OCI-LY3 (cell line): ENCODE results near the gene ZNF607.
"Not testable (repeated sequence)": the region's sequence is repeated elsewhere in the genome, so short reads cannot be mapped to it uniquely, and the experiment has no call there.

Source experiments
- H2AFZ ChIP-seq: fragments of 200-600, 300-600 bp; shearing (Covaris generic); 2 replicates; pipeline ENCODE4 v1.6.0; 2014; ENCODE audit warnings: antibody characterized with exemption, low read depth, low read length
- H3K27ac ChIP-seq: fragments of 200-600, 300-600 bp; sonication (generic); 2 replicates; pipeline ENCODE4 v1.5.1; 2014; ENCODE audit warnings: mild to moderate bottlenecking, low read length, moderate library complexity, mixed read lengths
- H3K27me3 ChIP-seq: fragments of 200-600, 300-600 bp; sonication (generic); 2 replicates; pipeline ENCODE4 v1.6.1; 2014; ENCODE audit warnings: low read depth, low read length, mixed read lengths
- H3K36me3 ChIP-seq: fragments of 200-600, 300-600 bp; sonication (generic); replicated peaks from 2 replicates; pipeline ENCODE3; 2014; ENCODE audit warnings: low read depth, low read length, mixed read lengths
- H3K4me1 ChIP-seq: fragments of 300-600, 200-600 bp; sonication (generic); 2 replicates; pipeline ENCODE4 v1.6.1; 2014; ENCODE audit warnings: low read length, mixed read lengths
- H3K4me2 ChIP-seq: fragments of 200-600, 300-600 bp; sonication (generic); 2 replicates; pipeline ENCODE4 v1.6.1; 2014; ENCODE audit warnings: low read length, mixed read lengths
- H3K4me3 ChIP-seq: fragments of 300-600, 200-600 bp; sonication (generic); 2 replicates; pipeline ENCODE4 v1.5.1; 2014; ENCODE audit warnings: antibody characterized with exemption, mild to moderate bottlenecking, low read length, moderate library complexity
- H3K79me2 ChIP-seq: fragments of 300-600, 200-600 bp; shearing (Covaris generic); 2 replicates; pipeline ENCODE4 v1.6.1; 2014; ENCODE audit warnings: mild to moderate bottlenecking, low read length, mixed read lengths
- H3K9ac ChIP-seq: fragments of 300-600, 200-600 bp; shearing (Covaris generic); 2 replicates; pipeline ENCODE4 v1.6.0; 2014; ENCODE audit warnings: mild to moderate bottlenecking, low read length, moderate library complexity
- H3K9me3 ChIP-seq: fragments of 200-600, 300-600 bp; shearing (Covaris generic); 2 replicates; pipeline ENCODE4 v1.6.1; 2014; ENCODE audit warnings: low read length, mixed read lengths; ENCODE audit not compliant: insufficient read depth
- H4K20me1 ChIP-seq: fragments of 200-600, 300-600 bp; sonication (generic); 2 replicates; pipeline ENCODE4 v1.6.1; 2016; ENCODE audit warnings: low read length, mixed read lengths; ENCODE audit not compliant: insufficient read depth
- CTCF ChIP-seq: fragments of 200-600, 300-600 bp; sonication (generic); IDR thresholded peaks from 2 replicates; pipeline ENCODE4 v1.5.1; 2014; ENCODE audit warnings: antibody characterized with exemption, low read length, low read depth
- EZH2phosphoT487 ChIP-seq: fragments of 200-600 bp; shearing (Covaris generic); IDR thresholded peaks from 2 replicates; pipeline ENCODE4 v1.6.1; 2018; ENCODE audit warnings: antibody characterized with exemption, mixed run types, low read depth

The ZNF607 gene

GRCh38 chr19:37692956-37693620 is 26.5 kb downstream of the ZNF607 start:
- H4K20me1 ChIP-seq = no peaks in the 10 kb centered on the region
- H3K27ac ChIP-seq = no peak overlapping the region
- no peak for TF ChIP-seq CTCF
- no peak for TF ChIP-seq EZH2phosphoT487
- H2AFZ ChIP-seq = no peak overlapping the region
- peaks cover 27% of the 10 kb centered on the region for H3K36me3 ChIP-seq
- no peaks in the 10 kb centered on the region for H3K27me3 ChIP-seq
- H3K9me3 ChIP-seq = peaks cover 31% of the 10 kb centered on the region
- H3K4me2 ChIP-seq = no peak overlapping the region
- H3K79me2 ChIP-seq = no peaks in the 10 kb centered on the region
- H3K4me1 ChIP-seq = no peaks in the 10 kb centered on the region
- H3K4me3 ChIP-seq = no peak overlapping the region
- no peak overlapping the region for H3K9ac ChIP-seq

GRCh38 chr19:37691881-37692504 is 27.6 kb downstream of the ZNF607 start:
- no peak overlapping the region for H2AFZ ChIP-seq
- no peaks in the 10 kb centered on the region for H3K4me1 ChIP-seq
- no peaks in the 10 kb centered on the region for H4K20me1 ChIP-seq
- H3K4me3 ChIP-seq = no peak overlapping the region
- H3K9me3 ChIP-seq = peaks cover 25% of the 10 kb centered on the region
- TF ChIP-seq EZH2phosphoT487 = no peak
- no peak for TF ChIP-seq CTCF
- H3K79me2 ChIP-seq = no peaks in the 10 kb centered on the region
- H3K36me3 ChIP-seq = peaks cover 18% of the 10 kb centered on the region
- no peaks in the 10 kb centered on the region for H3K27me3 ChIP-seq
- H3K27ac ChIP-seq = no peak overlapping the region
- H3K4me2 ChIP-seq = no peak overlapping the region
- no peak overlapping the region for H3K9ac ChIP-seq

GRCh38 chr19:37683520-37683919 is 36.0 kb downstream of the ZNF607 start:
- no peak overlapping the region for H3K9ac ChIP-seq
- no peak overlapping the region for H3K27ac ChIP-seq
- no peaks in the 10 kb centered on the region for H3K36me3 ChIP-seq
- no peaks in the 10 kb centered on the region for H3K79me2 ChIP-seq
- no peak for TF ChIP-seq CTCF
- no peak for TF ChIP-seq EZH2phosphoT487
- H3K4me1 ChIP-seq = no peaks in the 10 kb centered on the region
- H3K4me2 ChIP-seq = no peak overlapping the region
- no peaks in the 10 kb centered on the region for H4K20me1 ChIP-seq
- H3K9me3 ChIP-seq = no peaks in the 10 kb centered on the region
- no peak overlapping the region for H2AFZ ChIP-seq
- H3K4me3 ChIP-seq = no peak overlapping the region
- H3K27me3 ChIP-seq = no peaks in the 10 kb centered on the region

GRCh38 chr19:37669450-37669914 is 50.1 kb downstream of the ZNF607 start:
- Histone ChIP-seq H3K4me2 (no peak overlapping the region), H3K4me3 (no peak overlapping the region), H3K27me3 (no peaks in the 10 kb centered on the region), H3K36me3 (no peaks in the 10 kb centered on the region), H4K20me1 (no peaks in the 10 kb centered on the region), H3K27ac (no peak overlapping the region), H3K9me3 (peaks cover 31% of the 10 kb centered on the region), H2AFZ (no peak overlapping the region), H3K9ac (no peak overlapping the region), H3K79me2 (no peaks in the 10 kb centered on the region), H3K4me1 (no peaks in the 10 kb centered on the region)
- TF ChIP-seq EZH2phosphoT487 = no peak
- TF ChIP-seq CTCF = no peak

- peaks cover 11% of the 10 kb centered on the region; the same call in 1 of the 2 replicates for H3K4me1 ChIP-seq
- H2AFZ ChIP-seq, H3K4me2 ChIP-seq: not testable (repeated sequence)
Measured at GRCh38 chr19:37657157-37657556, 62.4 kb downstream of the ZNF607 start.

More at GRCh38 chr19:37657157-37657556, 62.4 kb downstream of the ZNF607 start:
- Histone ChIP-seq H3K79me2 (peaks cover 37% of the 10 kb centered on the region), H3K36me3 (peaks cover 30% of the 10 kb centered on the region)
- not testable (repeated sequence) for H3K27ac ChIP-seq, H4K20me1 ChIP-seq, H3K9me3 ChIP-seq, H3K9ac ChIP-seq, H3K4me3 ChIP-seq, H3K27me3 ChIP-seq
